Right lobe of liver (tissue), 4 donors: ENCODE measurements around the gene LRRIQ1.
A peak's percentile ranks its signal among the peaks of the same experiment; 100 is the strongest.

Source experiments
- POLR2A ChIP-seq: fragments of 450-650 bp; IDR thresholded peaks from one replicate; pipeline ENCODE4 v1.6.1; 2017; ENCODE audit warnings: antibody characterized with exemption, mild to moderate bottlenecking
- TF ChIP-seq, protein P1 (sequence below), 4 donors: fragments of 200-600 bp in 3 of 4; fragments of 450-650 bp in 1 of 4; IDR thresholded peaks; one replicate each; pipeline versions ENCODE4 v1.5.1 to v1.8.0; 2016 to 2022; ENCODE audit warnings: antibody characterized with exemption in 4 of 4, mild to moderate bottlenecking in 2 of 4
- donor health status: DM: no; HTN: no; CAD: no.
- donor health status: DM: no; HTN: no; CAD: no.
- donor health status: DM: no; HTN: yes; CAD: no.

- TF ChIP-seq, protein P1, sequence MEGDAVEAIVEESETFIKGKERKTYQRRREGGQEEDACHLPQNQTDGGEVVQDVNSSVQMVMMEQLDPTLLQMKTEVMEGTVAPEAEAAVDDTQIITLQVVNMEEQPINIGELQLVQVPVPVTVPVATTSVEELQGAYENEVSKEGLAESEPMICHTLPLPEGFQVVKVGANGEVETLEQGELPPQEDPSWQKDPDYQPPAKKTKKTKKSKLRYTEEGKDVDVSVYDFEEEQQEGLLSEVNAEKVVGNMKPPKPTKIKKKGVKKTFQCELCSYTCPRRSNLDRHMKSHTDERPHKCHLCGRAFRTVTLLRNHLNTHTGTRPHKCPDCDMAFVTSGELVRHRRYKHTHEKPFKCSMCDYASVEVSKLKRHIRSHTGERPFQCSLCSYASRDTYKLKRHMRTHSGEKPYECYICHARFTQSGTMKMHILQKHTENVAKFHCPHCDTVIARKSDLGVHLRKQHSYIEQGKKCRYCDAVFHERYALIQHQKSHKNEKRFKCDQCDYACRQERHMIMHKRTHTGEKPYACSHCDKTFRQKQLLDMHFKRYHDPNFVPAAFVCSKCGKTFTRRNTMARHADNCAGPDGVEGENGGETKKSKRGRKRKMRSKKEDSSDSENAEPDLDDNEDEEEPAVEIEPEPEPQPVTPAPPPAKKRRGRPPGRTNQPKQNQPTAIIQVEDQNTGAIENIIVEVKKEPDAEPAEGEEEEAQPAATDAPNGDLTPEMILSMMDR (IDR thresholded peaks at IDR 0.05) = peak; percentile 56 to 60 (median 57)
- TF ChIP-seq POLR2A = no peak
These were observed 6.7 kb upstream of the LRRIQ1 start for GRCh38 chr12:85029456-85029855.
